ENCODE results near the gene CTNNB1. TPM values are rescaled to one million over a fixed set of nuclear protein-coding genes. Genes with fewer than 3 reads are reported as not detected.

The CTNNB1 gene
- total and polyA plus RNA-seq, 2 of the 13 experiments (the other 11 are each of a cell fraction or from before 2014, with no cell fraction given): 398 to 489 TPM

DNA sequence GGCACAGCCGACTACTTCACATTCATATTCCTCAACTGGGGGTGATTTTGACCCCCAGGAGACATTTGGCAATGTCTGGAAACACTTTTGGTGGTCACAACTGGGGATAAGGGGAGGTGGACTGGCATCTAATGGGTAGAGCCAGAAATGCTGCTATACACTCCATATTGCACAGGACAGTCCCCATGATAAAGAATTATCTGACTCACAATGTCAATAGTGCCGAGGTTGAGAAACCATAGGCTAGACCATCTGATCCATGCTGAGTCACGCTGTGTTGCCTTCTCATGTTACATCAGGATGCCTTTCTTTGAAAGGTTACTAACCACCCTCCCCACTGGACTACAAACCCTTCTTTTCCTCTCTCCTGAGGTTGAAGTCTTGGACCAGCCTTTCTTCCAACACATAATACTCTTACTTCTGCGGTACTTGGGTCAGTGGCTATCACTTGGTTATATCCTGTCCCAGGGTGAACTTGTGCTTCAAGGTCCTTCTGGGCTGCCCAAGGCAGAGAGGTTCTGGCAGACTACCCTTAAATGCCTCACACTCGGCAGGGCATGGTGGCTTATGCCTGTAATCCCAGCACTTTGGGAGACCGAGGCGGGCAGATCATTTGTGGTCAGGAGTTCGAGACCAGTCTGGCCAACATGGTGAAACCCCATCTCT is 68.8 kb downstream of the CTNNB1 start (continued):
- TF ChIP-seq, protein P1, sequence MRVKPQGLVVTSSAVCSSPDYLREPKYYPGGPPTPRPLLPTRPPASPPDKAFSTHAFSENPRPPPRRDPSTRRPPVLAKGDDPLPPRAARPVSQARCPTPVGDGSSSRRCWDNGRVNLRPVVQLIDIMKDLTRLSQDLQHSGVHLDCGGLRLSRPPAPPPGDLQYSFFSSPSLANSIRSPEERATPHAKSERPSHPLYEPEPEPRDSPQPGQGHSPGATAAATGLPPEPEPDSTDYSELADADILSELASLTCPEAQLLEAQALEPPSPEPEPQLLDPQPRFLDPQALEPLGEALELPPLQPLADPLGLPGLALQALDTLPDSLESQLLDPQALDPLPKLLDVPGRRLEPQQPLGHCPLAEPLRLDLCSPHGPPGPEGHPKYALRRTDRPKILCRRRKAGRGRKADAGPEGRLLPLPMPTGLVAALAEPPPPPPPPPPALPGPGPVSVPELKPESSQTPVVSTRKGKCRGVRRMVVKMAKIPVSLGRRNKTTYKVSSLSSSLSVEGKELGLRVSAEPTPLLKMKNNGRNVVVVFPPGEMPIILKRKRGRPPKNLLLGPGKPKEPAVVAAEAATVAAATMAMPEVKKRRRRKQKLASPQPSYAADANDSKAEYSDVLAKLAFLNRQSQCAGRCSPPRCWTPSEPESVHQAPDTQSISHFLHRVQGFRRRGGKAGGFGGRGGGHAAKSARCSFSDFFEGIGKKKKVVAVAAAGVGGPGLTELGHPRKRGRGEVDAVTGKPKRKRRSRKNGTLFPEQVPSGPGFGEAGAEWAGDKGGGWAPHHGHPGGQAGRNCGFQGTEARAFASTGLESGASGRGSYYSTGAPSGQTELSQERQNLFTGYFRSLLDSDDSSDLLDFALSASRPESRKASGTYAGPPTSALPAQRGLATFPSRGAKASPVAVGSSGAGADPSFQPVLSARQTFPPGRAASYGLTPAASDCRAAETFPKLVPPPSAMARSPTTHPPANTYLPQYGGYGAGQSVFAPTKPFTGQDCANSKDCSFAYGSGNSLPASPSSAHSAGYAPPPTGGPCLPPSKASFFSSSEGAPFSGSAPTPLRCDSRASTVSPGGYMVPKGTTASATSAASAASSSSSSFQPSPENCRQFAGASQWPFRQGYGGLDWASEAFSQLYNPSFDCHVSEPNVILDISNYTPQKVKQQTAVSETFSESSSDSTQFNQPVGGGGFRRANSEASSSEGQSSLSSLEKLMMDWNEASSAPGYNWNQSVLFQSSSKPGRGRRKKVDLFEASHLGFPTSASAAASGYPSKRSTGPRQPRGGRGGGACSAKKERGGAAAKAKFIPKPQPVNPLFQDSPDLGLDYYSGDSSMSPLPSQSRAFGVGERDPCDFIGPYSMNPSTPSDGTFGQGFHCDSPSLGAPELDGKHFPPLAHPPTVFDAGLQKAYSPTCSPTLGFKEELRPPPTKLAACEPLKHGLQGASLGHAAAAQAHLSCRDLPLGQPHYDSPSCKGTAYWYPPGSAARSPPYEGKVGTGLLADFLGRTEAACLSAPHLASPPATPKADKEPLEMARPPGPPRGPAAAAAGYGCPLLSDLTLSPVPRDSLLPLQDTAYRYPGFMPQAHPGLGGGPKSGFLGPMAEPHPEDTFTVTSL (CRISPR knock-in tag; IDR thresholded peaks at IDR 0.05; ENCODE audit: borderline replicate concordance): peak; percentile 62; the same call in 1 of the 2 replicates
- TF ChIP-seq CENPX (CRISPR knock-in tag; IDR thresholded peaks at IDR 0.05) (no peak), KAT7 (CRISPR knock-in tag; IDR thresholded peaks at IDR 0.05; ENCODE audit: borderline replicate concordance) (peak; percentile 79; the same call in 1 of the 2 replicates), ATF1 (CRISPR knock-in tag; IDR thresholded peaks at IDR 0.05) (no peak), NCOA5 (CRISPR knock-in tag; IDR thresholded peaks at IDR 0.05) (no peak), ZFYVE20 (CRISPR knock-in tag; IDR thresholded peaks at IDR 0.05; ENCODE audit: borderline replicate concordance, low read depth) (no peak), JDP2 (CRISPR knock-in tag; IDR thresholded peaks at IDR 0.05; ENCODE audit: borderline replicate concordance) (no peak), TBX3 (IDR thresholded peaks at IDR 0.05; ENCODE audit: borderline replicate concordance) (peak; percentile 30; the same call in 1 of the 2 replicates), ZSCAN29 (CRISPR knock-in tag; conservative IDR thresholded peaks at IDR 0.05) (peak; percentile 57; the same call in 1 of the 2 replicates), NCOR1 (IDR thresholded peaks at IDR 0.05; ENCODE audit: borderline replicate concordance, low read length) (peak; percentile 63; the same call in 1 of the 2 replicates)
- TF ChIP-seq, protein P2, sequence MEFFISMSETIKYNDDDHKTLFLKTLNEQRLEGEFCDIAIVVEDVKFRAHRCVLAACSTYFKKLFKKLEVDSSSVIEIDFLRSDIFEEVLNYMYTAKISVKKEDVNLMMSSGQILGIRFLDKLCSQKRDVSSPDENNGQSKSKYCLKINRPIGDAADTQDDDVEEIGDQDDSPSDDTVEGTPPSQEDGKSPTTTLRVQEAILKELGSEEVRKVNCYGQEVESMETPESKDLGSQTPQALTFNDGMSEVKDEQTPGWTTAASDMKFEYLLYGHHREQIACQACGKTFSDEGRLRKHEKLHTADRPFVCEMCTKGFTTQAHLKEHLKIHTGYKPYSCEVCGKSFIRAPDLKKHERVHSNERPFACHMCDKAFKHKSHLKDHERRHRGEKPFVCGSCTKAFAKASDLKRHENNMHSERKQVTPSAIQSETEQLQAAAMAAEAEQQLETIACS (CRISPR knock-in tag; IDR thresholded peaks at IDR 0.05): no peak
- TF ChIP-seq, protein P3, sequence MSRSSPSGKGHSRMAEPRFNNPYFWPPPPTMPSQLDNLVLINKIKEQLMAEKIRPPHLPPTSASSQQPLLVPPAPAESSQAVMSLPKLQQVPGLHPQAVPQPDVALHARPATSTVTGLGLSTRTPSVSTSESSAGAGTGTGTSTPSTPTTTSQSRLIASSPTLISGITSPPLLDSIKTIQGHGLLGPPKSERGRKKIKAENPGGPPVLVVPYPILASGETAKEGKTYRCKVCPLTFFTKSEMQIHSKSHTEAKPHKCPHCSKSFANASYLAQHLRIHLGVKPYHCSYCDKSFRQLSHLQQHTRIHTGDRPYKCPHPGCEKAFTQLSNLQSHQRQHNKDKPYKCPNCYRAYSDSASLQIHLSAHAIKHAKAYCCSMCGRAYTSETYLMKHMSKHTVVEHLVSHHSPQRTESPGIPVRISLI (CRISPR knock-in tag; IDR thresholded peaks at IDR 0.05; ENCODE audit: borderline replicate concordance): no peak; the same call in 1 of the 2 replicates
- TF ChIP-seq, protein P4, sequence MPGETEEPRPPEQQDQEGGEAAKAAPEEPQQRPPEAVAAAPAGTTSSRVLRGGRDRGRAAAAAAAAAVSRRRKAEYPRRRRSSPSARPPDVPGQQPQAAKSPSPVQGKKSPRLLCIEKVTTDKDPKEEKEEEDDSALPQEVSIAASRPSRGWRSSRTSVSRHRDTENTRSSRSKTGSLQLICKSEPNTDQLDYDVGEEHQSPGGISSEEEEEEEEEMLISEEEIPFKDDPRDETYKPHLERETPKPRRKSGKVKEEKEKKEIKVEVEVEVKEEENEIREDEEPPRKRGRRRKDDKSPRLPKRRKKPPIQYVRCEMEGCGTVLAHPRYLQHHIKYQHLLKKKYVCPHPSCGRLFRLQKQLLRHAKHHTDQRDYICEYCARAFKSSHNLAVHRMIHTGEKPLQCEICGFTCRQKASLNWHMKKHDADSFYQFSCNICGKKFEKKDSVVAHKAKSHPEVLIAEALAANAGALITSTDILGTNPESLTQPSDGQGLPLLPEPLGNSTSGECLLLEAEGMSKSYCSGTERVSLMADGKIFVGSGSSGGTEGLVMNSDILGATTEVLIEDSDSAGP (CRISPR knock-in tag; IDR thresholded peaks at IDR 0.05; ENCODE audit: borderline replicate concordance): no peak
- TF ChIP-seq, protein P5, sequence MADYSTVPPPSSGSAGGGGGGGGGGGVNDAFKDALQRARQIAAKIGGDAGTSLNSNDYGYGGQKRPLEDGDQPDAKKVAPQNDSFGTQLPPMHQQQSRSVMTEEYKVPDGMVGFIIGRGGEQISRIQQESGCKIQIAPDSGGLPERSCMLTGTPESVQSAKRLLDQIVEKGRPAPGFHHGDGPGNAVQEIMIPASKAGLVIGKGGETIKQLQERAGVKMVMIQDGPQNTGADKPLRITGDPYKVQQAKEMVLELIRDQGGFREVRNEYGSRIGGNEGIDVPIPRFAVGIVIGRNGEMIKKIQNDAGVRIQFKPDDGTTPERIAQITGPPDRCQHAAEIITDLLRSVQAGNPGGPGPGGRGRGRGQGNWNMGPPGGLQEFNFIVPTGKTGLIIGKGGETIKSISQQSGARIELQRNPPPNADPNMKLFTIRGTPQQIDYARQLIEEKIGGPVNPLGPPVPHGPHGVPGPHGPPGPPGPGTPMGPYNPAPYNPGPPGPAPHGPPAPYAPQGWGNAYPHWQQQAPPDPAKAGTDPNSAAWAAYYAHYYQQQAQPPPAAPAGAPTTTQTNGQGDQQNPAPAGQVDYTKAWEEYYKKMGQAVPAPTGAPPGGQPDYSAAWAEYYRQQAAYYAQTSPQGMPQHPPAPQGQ (CRISPR knock-in tag; IDR thresholded peaks at IDR 0.05; ENCODE audit: borderline replicate concordance): 0 out of 2 replicates have a peak, but pooled peaks have one; percentile 11

Measured in HepG2 (cell line).